Bone marrow (tissue), 2 donors: Measurements from ENCODE around the gene PPARG.

ENCODE experiments used
- DNase-seq, 2 donors: peaks; one replicate each; lab custom pipeline; 2025; lab: John Stamatoyannopoulos, UW

Gene PPARG

GRCh38 chr3:12416731-12417130, 127.9 kb downstream of the PPARG start:
- no peak for DNase-seq

- DNase-seq: no peak
Observed at GRCh38 chr3:12420393-12420792, 131.5 kb downstream of the PPARG start.

GRCh38 chr3:12421132-12421531, 132.3 kb downstream of the PPARG start:
- DNase-seq: no peak

GRCh38 chr3:12423131-12423530, 134.3 kb downstream of the PPARG start:
- DNase-seq: no peak

GRCh38 chr3:12423918-12424630, 135.2 kb downstream of the PPARG start:
- DNase-seq: no peak

GRCh38 chr3:12424635-12425319, 135.9 kb downstream of the PPARG start:
- no peak for DNase-seq

GRCh38 chr3:12425850-12426579, 137.1 kb downstream of the PPARG start:
- no peak for DNase-seq

GRCh38 chr3:12427551-12427950, 138.7 kb downstream of the PPARG start:
- DNase-seq: no peak

GRCh38 chr3:12428126-12428525, 139.3 kb downstream of the PPARG start:
- DNase-seq: no peak

GRCh38 chr3:12430086-12430485, 141.2 kb downstream of the PPARG start:
- no peak for DNase-seq

- no peak for DNase-seq
Observed at GRCh38 chr3:12433823-12434222, 145.0 kb downstream of the PPARG start.

- no peak for DNase-seq
Observed at GRCh38 chr3:12436514-12437220, 147.8 kb downstream of the PPARG start.

- no peak for DNase-seq
Observed at GRCh38 chr3:12437221-12437605, 148.3 kb downstream of the PPARG start.

GRCh38 chr3:12437861-12438260, 149.0 kb downstream of the PPARG start:
- no peak for DNase-seq

- no peak for DNase-seq
Observed at GRCh38 chr3:12438318-12438717, 149.4 kb downstream of the PPARG start.

GRCh38 chr3:12439161-12439940, 150.5 kb downstream of the PPARG start:
- no peak for DNase-seq

- no peak for DNase-seq
Observed at GRCh38 chr3:12440927-12441714, 152.3 kb downstream of the PPARG start.

- DNase-seq: no peak
Observed at GRCh38 chr3:12442654-12443501, 154.0 kb downstream of the PPARG start.

GRCh38 chr3:12443781-12444522, 155.1 kb downstream of the PPARG start:
- DNase-seq: no peak
